Erythroblast (primary cell): Measurements from ENCODE around the gene SNX7.

ENCODE experiments used
- GATA1 ChIP-seq: IDR thresholded peaks from 2 replicates; pipeline ENCODE4 v1.6.1; 2011; ENCODE audit warnings: low read depth, mild to moderate bottlenecking, control low read depth, low read length, moderate library complexity
- POLR2A ChIP-seq: IDR thresholded peaks from 2 replicates; pipeline ENCODE4 v1.6.1; 2011; ENCODE audit warnings: mild to moderate bottlenecking, low read length

DNA sequence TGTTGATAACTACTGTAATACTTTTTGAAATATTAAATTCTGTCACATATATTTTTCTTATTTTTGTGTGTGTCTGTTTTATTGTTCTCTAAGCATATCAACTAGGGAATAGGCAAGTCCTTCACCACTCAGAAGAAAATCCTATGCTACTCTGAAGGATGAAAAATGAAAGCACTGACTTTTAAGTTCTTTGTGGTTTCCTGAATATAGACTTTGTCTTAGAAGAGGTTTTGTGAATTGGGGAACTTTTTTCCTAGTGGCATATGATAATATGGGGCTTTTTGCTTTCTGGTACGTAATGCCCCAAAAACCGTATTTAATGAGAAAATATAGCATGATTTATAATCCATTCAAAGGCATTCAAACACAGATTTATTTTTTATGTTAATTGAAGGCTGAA, 136.0 kb downstream of the SNX7 start:
- TF ChIP-seq POLR2A (no peak), GATA1 (no peak)
